ENCODE data around the gene COL6A6. TPM values are rescaled to one million over a fixed set of nuclear protein-coding genes. Genes with fewer than 3 reads are reported as not detected.

Gene COL6A6
- total RNA-seq, 4 donors from 2014 or later: under 0.01 TPM; not detected in 2

GRCh38 chr3:130519754-130520153 is 2.8 kb downstream of the COL6A6 start:
- no peak overlapping the region for H3K4me3 ChIP-seq
- DNase-seq: no peak
- in situ Hi-C loops (cut with MboI; ENCODE audit: low pct_ligation_motif_present in 1 of 4, low pct_unique_long_range_greater_than_20kb in 1 of 4, low sequenced_read_pairs in 3 of 4): no loop called here
- WGBS, 2 donors (ENCODE audit: low coverage in 1 of 2): 85 to 89% methylated on average over 4 of the region's 4 CpGs
- H3K4me1 ChIP-seq: no peaks in the 10 kb centered on the region
- TF ChIP-seq CTCF (IDR thresholded peaks at IDR 0.05) (no peak), EP300 (IDR thresholded peaks at IDR 0.05; ENCODE audit: low read depth) (no peak), POLR2A (IDR thresholded peaks at IDR 0.05) (no peak), POLR2AphosphoS5 (IDR thresholded peaks at IDR 0.05) (no peak)
- H3K36me3 ChIP-seq: no peaks in the 10 kb centered on the region
- intact Hi-C loops (cut with DNase I; ENCODE audit: low total_unique reads): no loop called here
- H3K27me3 ChIP-seq: peaks cover 52% of the 10 kb centered on the region
- no peaks in the 10 kb centered on the region for H3K9me3 ChIP-seq
- H3K27ac ChIP-seq: no peak overlapping the region

- no peak overlapping the region for H3K27ac ChIP-seq
- TF ChIP-seq POLR2AphosphoS5 (IDR thresholded peaks at IDR 0.05) (no peak), POLR2A (IDR thresholded peaks at IDR 0.05) (no peak), CTCF (IDR thresholded peaks at IDR 0.05) (no peak), EP300 (IDR thresholded peaks at IDR 0.05; ENCODE audit: low read depth) (no peak)
- H3K27me3 ChIP-seq: peaks cover 27% of the 10 kb centered on the region
- no peaks in the 10 kb centered on the region for H3K9me3 ChIP-seq
- H3K4me3 ChIP-seq: no peak overlapping the region
- in situ Hi-C loops (cut with MboI; ENCODE audit: low pct_ligation_motif_present in 1 of 4, low pct_unique_long_range_greater_than_20kb in 1 of 4, low sequenced_read_pairs in 3 of 4) (no loop called here), intact Hi-C loops (cut with DNase I; ENCODE audit: low total_unique reads) (no loop called here)
- DNase-seq: no peak
- no peaks in the 10 kb centered on the region for H3K36me3 ChIP-seq
- 86 to 100% methylated on average over 1 to 2 of the region's 2 CpGs for WGBS, 2 donors (ENCODE audit: low coverage in 1 of 2)
- H3K4me1 ChIP-seq: no peaks in the 10 kb centered on the region
Measured at GRCh38 chr3:130522399-130522798, 5.4 kb downstream of the COL6A6 start.

- Histone ChIP-seq H3K4me3 (no peak overlapping the region), H3K27me3 (peaks cover 7% of the 10 kb centered on the region), H3K27ac (no peak overlapping the region), H3K36me3 (no peaks in the 10 kb centered on the region), H3K9me3 (no peaks in the 10 kb centered on the region), H3K4me1 (no peaks in the 10 kb centered on the region)
- 77% methylated on average over 1 of the region's 1 CpG; no CpG with 5 or more reads in 1 of the 2 donors for WGBS, 2 donors (ENCODE audit: low coverage in 1 of 2)
- no peak for TF ChIP-seq POLR2AphosphoS5 (IDR thresholded peaks at IDR 0.05)
- TF ChIP-seq CTCF (IDR thresholded peaks at IDR 0.05): no peak
- no peak for TF ChIP-seq EP300 (IDR thresholded peaks at IDR 0.05; ENCODE audit: low read depth)
- TF ChIP-seq POLR2A (IDR thresholded peaks at IDR 0.05): no peak
- intact Hi-C loops (cut with DNase I; ENCODE audit: low total_unique reads) (no loop called here), in situ Hi-C loops (cut with MboI; ENCODE audit: low pct_ligation_motif_present in 1 of 4, low pct_unique_long_range_greater_than_20kb in 1 of 4, low sequenced_read_pairs in 3 of 4) (no loop called here)
- DNase-seq: no peak
Measured at GRCh38 chr3:130527426-130527825, 10.4 kb downstream of the COL6A6 start.

GRCh38 chr3:130528120-130528519 is 11.1 kb downstream of the COL6A6 start:
- Histone ChIP-seq H3K4me1 (no peaks in the 10 kb centered on the region), H3K9me3 (no peaks in the 10 kb centered on the region), H3K4me3 (no peak overlapping the region), H3K27me3 (peaks cover 7% of the 10 kb centered on the region), H3K27ac (no peak overlapping the region), H3K36me3 (no peaks in the 10 kb centered on the region)
- intact Hi-C loops (cut with DNase I; ENCODE audit: low total_unique reads) (no loop called here), in situ Hi-C loops (cut with MboI; ENCODE audit: low pct_ligation_motif_present in 1 of 4, low pct_unique_long_range_greater_than_20kb in 1 of 4, low sequenced_read_pairs in 3 of 4) (no loop called here)
- no peak for TF ChIP-seq EP300 (IDR thresholded peaks at IDR 0.05; ENCODE audit: low read depth)
- TF ChIP-seq POLR2AphosphoS5 (IDR thresholded peaks at IDR 0.05): no peak
- 22 to 43% methylated on average over 1 of the region's 1 CpG for WGBS, 2 donors (ENCODE audit: low coverage in 1 of 2)
- DNase-seq: no peak
